K562 treated with DMSO at 1 percent for 48 hours (cell line): ENCODE results near the gene KRTCAP2. TPM values are rescaled to one million over a fixed set of nuclear protein-coding genes. Genes with fewer than 3 reads are reported as not detected.

Experiments
- total RNA-seq: library from RNA; unstranded; fragments of 300-600 nt; gene quantifications from 2 replicates; pipeline ENCODE4 v1.2.3, GENCODE V29; 2022; ENCODE audit warnings: low replicate concordance; ENCODE audit errors: extremely low read depth

Gene KRTCAP2
- not detected in 2 replicates for total RNA-seq

DNA sequence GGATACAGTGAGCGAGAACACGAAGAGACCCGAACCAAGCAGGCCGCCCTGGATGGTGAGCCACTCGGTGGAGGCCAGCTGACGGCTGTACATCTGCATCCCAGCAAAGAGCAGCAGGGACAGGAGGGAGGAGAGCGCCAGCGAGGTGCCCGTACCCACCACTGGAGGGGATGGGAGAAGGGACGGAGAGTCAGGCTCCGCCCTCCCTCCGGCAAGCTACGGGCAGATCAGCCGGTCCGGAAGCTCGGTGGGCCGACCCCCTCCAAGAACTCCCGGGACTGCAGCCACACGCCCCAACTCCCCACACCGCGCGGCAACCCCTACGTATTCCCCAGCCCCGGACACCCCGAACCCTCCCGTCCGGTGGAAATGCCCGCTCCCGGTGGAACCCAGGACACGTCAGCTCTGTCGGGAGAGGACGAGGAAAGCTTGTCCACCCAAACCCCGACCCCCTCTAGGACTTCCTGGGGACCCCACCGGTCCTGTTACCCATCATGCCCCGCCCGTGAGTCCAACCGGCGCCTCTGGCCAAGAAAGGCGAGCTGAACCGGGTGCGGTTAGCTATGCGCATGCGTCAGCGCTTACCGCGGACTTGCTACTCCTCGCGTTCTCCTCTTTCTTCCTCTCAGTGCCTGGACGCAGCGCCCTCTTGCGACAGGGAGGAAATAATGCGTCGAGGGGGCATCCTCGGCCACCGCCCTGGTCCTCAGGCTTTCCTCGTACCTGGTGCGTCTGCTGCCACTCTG lies at the start of gene KRTCAP2:
TSS of gene KRTCAP2 (minus strand) at position 573 of the 746 bp plus-strand sequence. CDS start at position 493, 80 bp downstream.

DNA sequence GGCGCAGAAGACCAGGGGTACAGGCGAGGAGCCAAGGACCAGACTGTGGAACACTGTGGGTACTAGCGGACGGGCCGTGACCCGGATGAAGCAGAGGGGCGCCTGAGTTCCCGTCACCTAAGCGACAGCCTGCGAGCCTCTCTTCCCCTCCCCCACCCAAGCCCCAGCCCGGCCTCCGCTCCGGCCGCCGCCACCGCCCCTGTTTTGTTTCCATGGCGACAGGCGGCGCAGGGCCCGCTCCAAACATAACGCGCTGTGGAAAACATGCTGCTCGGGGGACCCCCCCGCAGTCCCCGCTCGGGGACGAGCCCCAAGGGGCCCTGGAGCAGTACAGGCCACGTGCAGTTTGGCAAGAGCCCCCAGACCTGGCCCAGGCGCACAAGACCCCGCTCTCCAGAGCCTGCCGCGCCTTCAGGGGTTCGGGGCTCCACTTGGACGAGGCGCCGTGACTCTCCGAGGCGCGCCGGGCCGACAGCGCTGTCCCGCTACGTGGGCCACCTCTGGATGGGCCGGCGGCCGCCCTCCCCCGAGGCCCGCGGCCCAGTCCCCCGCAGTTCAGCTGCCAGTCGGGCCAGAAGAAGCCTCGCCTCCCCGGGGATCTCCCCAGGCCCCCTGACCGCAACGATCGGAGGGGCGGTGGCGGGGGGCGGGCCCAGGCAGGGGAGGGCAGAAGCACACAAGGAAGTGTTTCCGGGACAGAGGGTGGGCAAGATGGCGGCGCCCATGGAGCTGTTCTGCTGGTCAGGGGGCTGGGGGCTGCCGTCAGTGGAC lies 35.6 kb upstream of the KRTCAP2 start, which contains the start of gene MTX1:
TSS of gene MTX1 (plus strand) at position 155 of the 771 bp plus-strand sequence. CDS start at position 265, 110 bp downstream.

DNA sequence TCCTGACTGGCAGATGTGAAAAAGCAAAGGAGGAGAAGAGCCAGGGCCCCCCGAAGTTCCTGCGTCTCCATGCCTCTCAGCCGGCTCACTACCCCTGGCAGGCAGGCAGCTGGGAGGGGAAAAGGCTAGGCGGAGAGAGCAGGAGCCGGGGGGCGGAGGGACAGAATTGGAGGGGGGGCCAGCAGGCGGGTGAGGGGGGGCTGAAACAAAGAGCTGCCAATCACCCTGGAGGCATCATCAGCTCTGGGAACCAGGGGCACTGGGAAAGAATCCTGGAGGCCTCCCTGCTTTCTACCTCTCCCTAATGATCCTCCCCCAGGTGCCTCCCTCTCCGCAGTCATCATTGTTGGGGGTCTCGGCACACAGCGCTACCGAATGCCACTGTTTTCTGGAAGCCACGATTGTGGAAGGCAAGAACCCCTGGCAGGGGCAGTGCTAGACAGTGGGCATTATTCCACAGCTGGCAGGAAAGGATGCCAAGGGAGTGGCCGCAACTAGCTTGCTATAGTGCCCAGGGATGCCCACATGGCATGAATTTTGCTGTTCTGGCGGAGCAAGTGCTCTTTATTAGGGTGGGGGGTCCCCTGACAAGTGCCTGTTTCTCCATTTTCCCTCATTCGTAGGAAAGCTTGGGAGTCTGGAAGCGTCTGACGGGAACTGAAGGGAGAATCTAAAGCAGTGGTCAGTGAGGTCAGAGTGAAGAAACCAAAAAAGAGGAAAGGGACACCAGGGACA lies 34.9 kb upstream of the KRTCAP2 start, which contains the start of gene THBS3:
TSS of gene THBS3 (minus strand) at position 92 of the 735 bp plus-strand sequence. CDS start at position 71, 21 bp downstream.

DNA sequence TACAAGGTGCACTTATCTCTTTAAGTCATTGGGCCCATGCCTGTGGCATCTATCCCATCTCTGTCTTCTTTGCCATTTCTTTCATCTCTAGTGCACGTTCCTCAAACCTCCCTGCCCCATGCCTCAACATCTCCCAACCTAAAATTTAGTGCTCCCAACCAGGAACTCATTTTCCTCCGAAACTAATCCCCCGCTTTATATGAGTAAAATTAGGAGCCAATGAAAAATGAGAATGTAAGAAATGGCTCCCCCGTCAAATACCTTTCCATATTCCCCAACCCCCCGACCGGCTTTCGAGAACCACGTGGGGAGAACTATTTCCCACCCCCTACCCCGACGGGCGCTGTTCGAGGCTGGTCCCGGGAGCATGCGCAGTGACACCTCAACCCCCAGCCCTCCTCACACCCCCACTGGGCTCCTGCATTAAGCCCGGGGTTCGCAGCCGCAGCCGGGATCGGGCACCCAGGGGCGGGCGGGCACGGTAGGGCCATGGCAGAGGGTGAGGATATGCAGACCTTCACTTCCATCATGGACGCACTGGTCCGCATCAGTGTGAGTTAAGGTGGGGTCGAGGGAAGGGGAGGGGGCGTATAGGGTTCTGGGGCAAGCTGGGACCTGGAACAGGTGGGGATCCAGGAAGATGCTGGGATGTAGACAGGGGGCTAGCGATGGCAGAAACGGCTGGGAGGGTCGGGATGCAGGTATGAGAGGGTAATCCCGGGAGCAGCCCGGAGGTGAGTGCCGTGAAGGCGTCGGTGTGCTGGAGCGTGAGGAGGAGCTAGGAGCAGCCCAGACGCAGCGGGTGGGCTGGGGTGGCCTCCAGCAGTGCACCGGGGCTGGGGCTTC lies 597 bp upstream of the KRTCAP2 start, which contains the start of gene TRIM46:
TSS of gene TRIM46 (plus strand) at position 372 of the 846 bp plus-strand sequence. CDS start at position 490, 118 bp downstream.

DNA sequence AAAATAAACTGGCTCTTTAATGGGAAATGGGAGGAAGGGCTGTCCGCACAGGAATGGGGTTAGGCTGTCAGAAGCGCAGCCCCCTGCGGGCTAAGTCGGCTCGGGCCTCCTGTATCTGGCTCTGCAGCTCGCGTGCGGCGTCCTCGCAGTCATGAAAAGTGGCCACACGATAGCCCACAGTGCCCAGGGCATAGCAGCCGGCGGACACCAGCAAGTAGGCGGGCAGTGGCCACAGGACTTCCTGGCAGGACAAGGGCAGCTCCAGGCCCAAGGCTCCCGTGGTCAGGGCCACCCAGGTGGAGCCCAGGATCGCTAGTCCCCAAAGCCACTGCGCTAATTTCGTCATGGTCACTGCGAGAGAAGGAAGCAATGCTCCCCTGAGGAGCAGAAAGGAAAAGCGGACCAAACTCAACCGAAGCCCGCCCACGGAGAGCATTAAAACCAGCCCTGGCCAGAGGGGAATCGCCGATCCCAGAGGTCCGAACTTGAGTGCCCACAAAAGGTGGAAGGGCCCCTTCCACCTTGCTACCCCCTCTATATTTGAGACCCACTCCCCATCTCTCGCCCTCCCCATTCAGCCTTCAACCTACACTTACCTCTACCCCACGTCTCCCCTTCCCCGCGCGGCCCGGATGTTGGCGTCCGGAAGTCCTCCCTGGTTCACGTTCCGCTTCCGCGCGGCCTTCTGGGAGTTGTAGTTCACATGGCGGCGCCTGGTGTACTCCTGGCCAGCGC lies 33.0 kb downstream of the KRTCAP2 start, which contains the start of gene DPM3:
TSS of gene DPM3 (minus strand) at position 637 of the 735 bp plus-strand sequence. CDS start at position 346, 291 bp downstream.

DNA sequence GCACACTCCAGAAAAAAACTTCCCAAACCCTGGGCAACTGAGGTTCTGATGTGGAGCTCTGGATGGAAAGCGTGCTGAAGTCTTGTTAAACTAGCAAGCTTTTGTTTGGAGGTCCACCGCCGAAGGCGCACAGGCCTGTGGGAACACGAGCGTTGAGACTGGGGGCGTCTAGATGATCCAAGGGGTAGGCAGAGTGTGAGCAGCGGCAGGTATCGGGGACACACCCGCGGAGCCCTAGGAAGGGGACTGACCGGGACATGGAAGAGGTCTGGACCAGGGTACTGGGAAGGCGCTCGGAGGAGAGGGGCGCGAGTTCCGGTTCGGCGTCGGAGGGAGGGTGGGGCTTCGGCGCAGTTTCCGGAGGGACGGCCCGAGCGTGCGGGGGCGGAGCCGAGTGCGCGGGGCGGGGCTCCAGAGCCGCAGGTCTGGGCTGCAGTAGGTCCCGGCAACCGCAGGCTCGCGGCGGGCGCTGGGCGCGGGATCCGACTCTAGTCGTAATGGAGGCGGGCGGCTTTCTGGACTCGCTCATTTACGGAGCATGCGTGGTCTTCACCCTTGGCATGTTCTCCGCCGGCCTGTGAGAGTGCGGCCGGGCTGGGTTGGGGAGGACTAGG lies 37.6 kb downstream of the KRTCAP2 start, which contains the start of gene SLC50A1:
TSS of gene SLC50A1 (plus strand) at position 438 of the 614 bp plus-strand sequence. CDS start at position 498, 60 bp downstream.

DNA sequence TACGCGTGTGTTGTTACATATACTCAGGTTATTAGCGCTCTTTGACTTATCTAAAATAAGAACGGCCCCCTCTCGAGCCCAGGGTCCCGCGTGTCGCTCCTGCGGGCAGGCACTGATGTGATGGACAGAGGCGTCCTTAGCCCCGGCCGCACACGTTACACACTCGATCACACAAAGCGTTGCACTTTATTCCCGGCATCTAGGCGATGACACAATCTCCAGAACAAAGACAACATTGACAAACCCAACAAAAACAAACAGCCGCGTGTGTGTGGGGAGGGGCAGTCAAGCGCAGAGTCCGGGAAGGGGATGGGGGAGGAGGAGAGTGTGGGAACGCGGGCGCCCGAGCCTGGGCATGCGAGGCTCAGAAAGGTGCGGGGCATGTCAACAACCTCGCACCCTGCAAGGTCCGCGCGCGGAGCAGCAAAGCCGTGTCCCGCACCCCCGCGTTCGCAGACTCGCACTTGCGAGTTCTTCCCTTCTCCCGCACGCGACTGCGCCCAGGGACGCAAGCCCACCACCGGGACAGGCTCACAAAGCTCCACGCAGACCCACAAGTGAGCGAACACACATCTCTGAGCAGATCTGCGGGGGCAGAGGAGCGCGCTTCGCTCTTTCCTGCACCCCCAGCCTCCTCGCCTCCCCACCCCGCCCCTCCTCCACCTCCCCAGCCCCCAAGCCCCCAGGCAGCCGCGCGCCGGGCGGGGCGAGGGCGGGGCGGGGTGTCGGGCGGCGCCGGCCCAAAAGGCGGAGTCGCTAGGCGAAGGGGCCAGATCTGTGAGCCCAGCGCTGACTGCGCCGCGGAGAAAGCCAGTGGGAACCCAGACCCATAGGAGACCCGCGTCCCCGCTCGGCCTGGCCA lies 45.8 kb downstream of the KRTCAP2 start, which contains the start of gene EFNA1:
TSS of gene EFNA1 (plus strand) at position 772 of the 862 bp plus-strand sequence. CDS start 102 bp downstream, outside the sequence.

Other genes starting within 250 kb of the KRTCAP2 start
- gene PMVK, start 236.6 kb downstream of the KRTCAP2 start, total RNA-seq = not detected in 2 replicates
- not detected in 2 replicates for gene PBXIP1, start 217.2 kb downstream of the KRTCAP2 start, total RNA-seq
- gene PYGO2, start 211.5 kb downstream of the KRTCAP2 start, total RNA-seq = not detected in 2 replicates
- not detected in 2 replicates for gene SHC1, start 202.6 kb downstream of the KRTCAP2 start, total RNA-seq
- gene CKS1B, start 198.6 kb downstream of the KRTCAP2 start, total RNA-seq = not detected in 2 replicates
- not detected in 2 replicates for gene FLAD1, start 190.0 kb downstream of the KRTCAP2 start, total RNA-seq
- not detected in 2 replicates for gene LENEP, start 179.7 kb downstream of the KRTCAP2 start, total RNA-seq
- not detected in 2 replicates for gene ZBTB7B, start 170.5 kb downstream of the KRTCAP2 start, total RNA-seq
- not detected in 2 replicates for gene DCST2, start 139.5 kb downstream of the KRTCAP2 start, total RNA-seq
- gene DCST1, start 139.5 kb downstream of the KRTCAP2 start, total RNA-seq = not detected in 2 replicates
- not detected in 2 replicates for gene ADAM15, start 122.0 kb downstream of the KRTCAP2 start, total RNA-seq
- not detected in 2 replicates for gene EFNA4, start 109.6 kb downstream of the KRTCAP2 start, total RNA-seq
- not detected in 2 replicates for gene EFNA3, start 94.5 kb downstream of the KRTCAP2 start, total RNA-seq
- not detected in 2 replicates for gene EFNA1, start 45.4 kb downstream of the KRTCAP2 start, total RNA-seq
- gene SLC50A1, start 37.5 kb downstream of the KRTCAP2 start, total RNA-seq = not detected in 2 replicates
- not detected in 2 replicates for gene DPM3, start 32.8 kb downstream of the KRTCAP2 start, total RNA-seq
- gene TRIM46, start 545 bp upstream of the KRTCAP2 start, total RNA-seq = not detected in 2 replicates
- not detected in 2 replicates for gene THBS3, start 34.6 kb upstream of the KRTCAP2 start, total RNA-seq
- gene MTX1, start 35.4 kb upstream of the KRTCAP2 start, total RNA-seq = not detected in 2 replicates
- gene ENTREP3, start 82.2 kb upstream of the KRTCAP2 start, total RNA-seq = not detected in 2 replicates
- gene SCAMP3, start 89.1 kb upstream of the KRTCAP2 start, total RNA-seq = not detected in 2 replicates
- not detected in 2 replicates for gene CLK2, start 100.2 kb upstream of the KRTCAP2 start, total RNA-seq
- gene HCN3, start 104.2 kb upstream of the KRTCAP2 start, total RNA-seq = not detected in 2 replicates
- not detected in 2 replicates for gene PKLR, start 128.1 kb upstream of the KRTCAP2 start, total RNA-seq
- not detected in 2 replicates for gene FDPS, start 135.6 kb upstream of the KRTCAP2 start, total RNA-seq
- not detected in 2 replicates for gene RUSC1, start 147.6 kb upstream of the KRTCAP2 start, total RNA-seq